PFSK-1 (cell line): ENCODE data around the gene ANKRD37.

Experiments
- POLR2AphosphoS5 ChIP-seq: IDR thresholded peaks from 2 replicates; pipeline ENCODE4 v1.6.1; 2012; ENCODE audit warnings: low read depth, mild to moderate bottlenecking, control low read depth, low read length, moderate library complexity
- SIN3A ChIP-seq: IDR thresholded peaks from 2 replicates; pipeline ENCODE4 v1.6.1; 2012; ENCODE audit warnings: mild to moderate bottlenecking, low read length, moderate library complexity, borderline replicate concordance; ENCODE audit not compliant: insufficient read depth
- TAF1 ChIP-seq: IDR thresholded peaks from 2 replicates; pipeline ENCODE4 v1.6.1; 2012; ENCODE audit warnings: low read length, control low read depth, borderline replicate concordance; ENCODE audit not compliant: insufficient read depth
- TF ChIP-seq, protein P1 (sequence below), 2 experiments: IDR thresholded peaks; 2 replicates each; pipeline versions ENCODE4 v1.6.1 to v1.8.0; 2011 to 2012; ENCODE audit warnings: low read depth in 2 of 2, low read length in 2 of 2, control low read depth in 1 of 2, inconsistent platforms in 1 of 2, mild to moderate bottlenecking in 1 of 2, moderate library complexity in 1 of 2; ENCODE audit not compliant: insufficient read depth in 1 of 2

DNA sequence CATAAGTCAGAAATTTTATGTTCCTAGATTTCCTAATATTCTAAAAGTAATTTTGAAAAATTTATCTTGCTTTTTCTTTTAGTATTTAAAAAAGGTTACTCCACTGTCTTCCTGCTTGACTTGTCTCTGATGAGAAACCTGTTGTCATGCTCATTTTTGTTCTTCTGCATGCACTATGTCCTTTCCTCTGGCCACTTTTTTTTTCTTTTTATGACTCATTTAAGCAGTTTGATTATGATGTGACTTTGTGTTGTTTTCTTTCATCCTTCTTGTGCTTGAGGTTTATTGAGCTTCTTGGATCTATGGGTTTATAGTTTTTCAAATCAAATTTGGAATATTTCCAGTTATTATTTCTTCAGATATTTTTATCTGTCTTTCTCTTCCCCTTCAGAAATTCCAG, 41.2 kb downstream of the ANKRD37 start:
- TF ChIP-seq POLR2AphosphoS5, result no peak
- TF ChIP-seq, protein P1, sequence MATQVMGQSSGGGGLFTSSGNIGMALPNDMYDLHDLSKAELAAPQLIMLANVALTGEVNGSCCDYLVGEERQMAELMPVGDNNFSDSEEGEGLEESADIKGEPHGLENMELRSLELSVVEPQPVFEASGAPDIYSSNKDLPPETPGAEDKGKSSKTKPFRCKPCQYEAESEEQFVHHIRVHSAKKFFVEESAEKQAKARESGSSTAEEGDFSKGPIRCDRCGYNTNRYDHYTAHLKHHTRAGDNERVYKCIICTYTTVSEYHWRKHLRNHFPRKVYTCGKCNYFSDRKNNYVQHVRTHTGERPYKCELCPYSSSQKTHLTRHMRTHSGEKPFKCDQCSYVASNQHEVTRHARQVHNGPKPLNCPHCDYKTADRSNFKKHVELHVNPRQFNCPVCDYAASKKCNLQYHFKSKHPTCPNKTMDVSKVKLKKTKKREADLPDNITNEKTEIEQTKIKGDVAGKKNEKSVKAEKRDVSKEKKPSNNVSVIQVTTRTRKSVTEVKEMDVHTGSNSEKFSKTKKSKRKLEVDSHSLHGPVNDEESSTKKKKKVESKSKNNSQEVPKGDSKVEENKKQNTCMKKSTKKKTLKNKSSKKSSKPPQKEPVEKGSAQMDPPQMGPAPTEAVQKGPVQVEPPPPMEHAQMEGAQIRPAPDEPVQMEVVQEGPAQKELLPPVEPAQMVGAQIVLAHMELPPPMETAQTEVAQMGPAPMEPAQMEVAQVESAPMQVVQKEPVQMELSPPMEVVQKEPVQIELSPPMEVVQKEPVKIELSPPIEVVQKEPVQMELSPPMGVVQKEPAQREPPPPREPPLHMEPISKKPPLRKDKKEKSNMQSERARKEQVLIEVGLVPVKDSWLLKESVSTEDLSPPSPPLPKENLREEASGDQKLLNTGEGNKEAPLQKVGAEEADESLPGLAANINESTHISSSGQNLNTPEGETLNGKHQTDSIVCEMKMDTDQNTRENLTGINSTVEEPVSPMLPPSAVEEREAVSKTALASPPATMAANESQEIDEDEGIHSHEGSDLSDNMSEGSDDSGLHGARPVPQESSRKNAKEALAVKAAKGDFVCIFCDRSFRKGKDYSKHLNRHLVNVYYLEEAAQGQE (IDR thresholded peaks at IDR 0.05; ENCODE audit: insufficient read depth in 1 of 2, low read depth in 2 of 2, low read length in 2 of 2), result no peak
- no peak for TF ChIP-seq SIN3A
- no peak for TF ChIP-seq TAF1
